Fibroblast of pulmonary artery (primary cell): ENCODE measurements around the gene NAP1L1.

Experiments used
- DNase-seq: peaks from one replicate; pipeline ENCODE4 v3.0.0-alpha.2; 2010; ENCODE audit warnings: low read depth
- H3K4me3 ChIP-seq: replicated peaks from 2 replicates; pipeline ENCODE4 v1.5.1; 2011; ENCODE audit warnings: low read depth, mild to moderate bottlenecking, control low read depth, low read length, moderate library complexity
- CTCF ChIP-seq: IDR thresholded peaks from 2 replicates; pipeline ENCODE4 v1.5.1; 2011; ENCODE audit warnings: mild to moderate bottlenecking, control low read depth, low read length, inconsistent platforms; ENCODE audit errors: missing control alignments

NAP1L1 gene

GRCh38 chr12:76060111-76060510, 24.4 kb downstream of the NAP1L1 start:
- DNase-seq, result no peak
- no peak for TF ChIP-seq CTCF
- H3K4me3 ChIP-seq, result no peak overlapping the region

DNA sequence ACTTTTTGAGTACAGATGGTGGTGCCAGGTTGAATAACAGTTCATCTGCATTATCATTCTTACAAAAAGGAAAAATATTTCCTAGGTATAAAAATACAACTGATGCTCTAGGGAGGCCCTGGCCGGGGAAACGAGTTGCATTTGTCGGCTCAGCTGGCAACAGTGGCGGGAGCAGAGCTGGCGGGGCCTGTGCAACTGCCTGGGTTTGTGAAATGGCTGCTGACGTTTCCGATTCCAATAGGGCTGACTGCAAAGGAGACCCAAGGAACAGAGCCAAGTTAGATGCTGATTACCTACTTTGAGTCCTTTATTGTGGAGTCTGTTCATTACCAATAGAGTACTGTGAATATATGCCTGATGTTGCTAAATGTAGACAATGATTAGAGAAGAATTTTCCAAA, 27.2 kb downstream of the NAP1L1 start:
- no peak overlapping the region for H3K4me3 ChIP-seq
- no peak for DNase-seq
- no peak for TF ChIP-seq CTCF

GRCh38 chr12:76055393-76055792, 29.1 kb downstream of the NAP1L1 start:
- DNase-seq, result no peak
- H3K4me3 ChIP-seq, result no peak overlapping the region
- TF ChIP-seq CTCF, result no peak

DNA sequence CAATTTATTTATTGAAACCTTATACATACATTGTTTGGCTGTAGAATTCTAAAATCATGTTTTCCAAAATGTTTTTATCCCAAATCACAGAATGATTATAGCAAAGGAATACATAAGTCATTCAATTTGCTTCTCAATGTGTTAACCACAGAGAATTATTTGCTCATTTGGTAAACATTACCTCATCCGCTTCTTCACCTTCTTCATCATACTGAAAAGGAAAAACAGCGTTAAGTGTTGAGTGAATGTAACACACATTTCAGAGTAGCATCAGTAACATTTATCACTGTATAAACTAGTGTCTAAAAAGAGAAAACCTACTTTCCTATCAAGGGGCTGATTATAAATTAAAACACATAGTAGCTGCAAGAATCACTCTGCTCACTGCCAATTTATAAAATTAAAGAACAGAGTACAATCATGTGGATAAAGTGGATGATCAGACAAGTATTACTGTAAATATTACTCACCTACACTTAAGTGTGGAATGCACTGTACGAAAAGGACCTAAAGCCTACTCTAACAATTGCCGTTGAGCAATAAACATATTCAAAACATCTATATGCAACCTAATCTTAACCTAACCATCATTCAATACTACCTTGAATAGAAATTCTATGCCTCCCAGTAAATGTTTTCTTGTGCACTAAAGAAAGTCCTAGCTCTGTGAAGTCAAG, 34.8 kb downstream of the NAP1L1 start:
- no peak for TF ChIP-seq CTCF
- H3K4me3 ChIP-seq, result no peak overlapping the region
- no peak for DNase-seq

- DNase-seq, result no peak
- no peak for TF ChIP-seq CTCF
- no peak overlapping the region for H3K4me3 ChIP-seq
These were observed 36.7 kb downstream of the NAP1L1 start for GRCh38 chr12:76047742-76048141.

GRCh38 chr12:76047060-76047459, 37.4 kb downstream of the NAP1L1 start:
- H3K4me3 ChIP-seq, result no peak overlapping the region
- DNase-seq, result no peak
- no peak for TF ChIP-seq CTCF

DNA sequence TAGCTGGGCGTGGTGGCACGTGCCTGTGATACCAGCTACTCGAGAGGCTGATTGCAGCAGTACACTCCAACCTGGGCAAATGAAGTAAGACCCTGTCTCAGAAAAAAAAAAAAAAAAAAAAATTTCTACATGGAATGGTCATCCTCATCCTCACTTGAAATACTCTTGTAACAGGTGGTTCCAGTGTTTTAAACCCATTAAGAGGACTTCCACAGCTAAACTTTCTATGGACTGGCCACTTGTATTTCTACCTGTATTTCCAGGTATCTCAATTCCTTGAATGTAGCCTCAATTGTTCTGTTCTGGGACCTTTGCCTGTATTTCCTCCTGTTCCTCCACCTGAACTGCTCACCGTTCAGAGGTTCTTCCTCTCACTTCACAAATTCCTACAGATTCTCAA, 41.1 kb downstream of the NAP1L1 start:
- no peak for DNase-seq
- no peak for TF ChIP-seq CTCF
- no peak overlapping the region for H3K4me3 ChIP-seq
